ENCODE results near the gene ZNF544. TPM values are rescaled to one million over a fixed set of nuclear protein-coding genes. Genes with fewer than 3 reads are reported as not detected.

ZNF544 gene
- total and polyA plus RNA-seq, 2 of the 8 experiments (the other 6 are each of a cell fraction or from before 2014, with no cell fraction given) = 48.8 to 60.8 TPM

GRCh38 chr19:58227964-58228584 lies 640 bp upstream of the ZNF544 start:
- H3K4me1 ChIP-seq (replicated peaks in 1 of 4; ENCODE audit: control insufficient read depth in 3 of 4, insufficient read depth in 4 of 4, low read length in 3 of 4) = peaks cover 3 to 14% (median 5%) of the 10 kb centered on the region in 4 experiments
- H4K20me1 ChIP-seq (replicated peaks in 1 of 2; ENCODE audit: control insufficient read depth in 1 of 2, insufficient read depth in 2 of 2, low read length in 2 of 2) = peaks cover 3 to 14% of the 10 kb centered on the region in 2 experiments
- H3K14ac ChIP-seq (ENCODE audit: insufficient read length) = no peak overlapping the region
- POLR2A ChIA-PET (ENCODE audit: partially characterized antibody) = interaction anchor here (0.6 to 4.1 kb wide), 53 partner anchors 8 to 297 kb away, joined by 3 to 52 read pairs (median 5); partner anchors contain the start of genes ZNF274, ZNF497, ZNF606 and ZNF8
- H3K9ac ChIP-seq (replicated peaks in 1 of 4; ENCODE audit: extremely low read depth in 1 of 4, low read depth in 3 of 4, low read length in 3 of 4) = peak overlapping the region; percentile 48 to 97 (median 95)
- H3K4me2 ChIP-seq (ENCODE audit: insufficient read depth in 1 of 2, low read depth in 2 of 2, low read length in 2 of 2) = peak overlapping the region; percentile 89 to 92
- FAIRE-seq (no peak), DNase-seq (ENCODE audit: low read depth in 1 of 2, low spot score in 2 of 2) (no peak)
- H3K56ac ChIP-seq (replicated peaks; ENCODE audit: insufficient read length, low read depth, low read length) = peak overlapping the region; percentile 95
- H3K4ac ChIP-seq (replicated peaks; ENCODE audit: insufficient read length, low read depth, low read length) = peak overlapping the region; percentile 4
- H3K79me2 ChIP-seq (ENCODE audit: control insufficient read depth in 1 of 2, insufficient read depth in 2 of 2, low read length in 2 of 2) = peaks cover 12 to 34% of the 10 kb centered on the region in 2 experiments; a peak in 3 of 4 replicates
- 9% methylated on average over 23 of the region's 23 CpGs; no CpG with 5 or more reads in 1 of the 2 experiments for WGBS, 2 experiments (ENCODE audit: extremely low coverage in 1 of 2, insufficient coverage in 1 of 2, insufficient read length in 1 of 2, insufficient replicate concordance in 2 of 2, low coverage in 1 of 2, low lambda C conversion rate in 2 of 2, missing lambda C conversion rate in 1 of 2)
- peak overlapping the region; percentile 95 for H3K18ac ChIP-seq (ENCODE audit: extremely low read depth, low read length)
- peak overlapping the region; percentile 77; the same call in 1 of the 2 replicates for H2BK15ac ChIP-seq (ENCODE audit: low read length)
- no peak overlapping the region for H2BK20ac ChIP-seq (ENCODE audit: low read length)
- peaks cover 10% of the 10 kb centered on the region for H3K79me1 ChIP-seq (ENCODE audit: low read depth, low read length)
- H3K9me3 ChIP-seq (ENCODE audit: insufficient read depth in 2 of 2, low read depth in 1 of 2, low read length in 1 of 2) = no peaks in the 10 kb centered on the region; a peak in 1 of 4 replicates
- H2AFZ ChIP-seq (ENCODE audit: low read length) = peak overlapping the region; percentile 64
- H3K27me3 ChIP-seq (replicated peaks in 1 of 4; ENCODE audit: control insufficient read depth in 3 of 4, extremely low read depth in 1 of 4, insufficient read depth in 3 of 4, low read length in 3 of 4) = no peaks in the 10 kb centered on the region
- no peak overlapping the region for H2AK5ac ChIP-seq (ENCODE audit: low read depth, low read length)
- no peak overlapping the region for H2BK12ac ChIP-seq (ENCODE audit: low read depth, low read length)
- peaks cover 10% of the 10 kb centered on the region for H3K23me2 ChIP-seq (ENCODE audit: low read depth, low read length)
- peaks cover 20 to 32% (median 28%) of the 10 kb centered on the region in 4 experiments for H3K36me3 ChIP-seq (ENCODE audit: control insufficient read depth in 2 of 4, insufficient read depth in 4 of 4, low read length in 3 of 4)
- peak overlapping the region; percentile 98 for H4K5ac ChIP-seq (ENCODE audit: insufficient read length, low read depth, low read length)
- CTCF ChIA-PET (ENCODE audit: partially characterized antibody) = interaction anchor here (0.6 to 2.7 kb wide), 13 partner anchors 9 to 204 kb away, joined by 3 to 12 read pairs (median 4); no protein-coding TSS in a partner anchor
- peak overlapping the region; percentile 93 for H2BK5ac ChIP-seq (ENCODE audit: low read depth, low read length)
- no peak overlapping the region for H3K23ac ChIP-seq (ENCODE audit: insufficient read length)
- H3K27ac ChIP-seq (ENCODE audit: low read depth, low read length) = peak overlapping the region; percentile 97
- H4K8ac ChIP-seq (ENCODE audit: extremely low read depth, insufficient read depth, low read length) = peak overlapping the region; percentile 100; the same call in 1 of the 2 replicates
- H4K91ac ChIP-seq (replicated peaks; ENCODE audit: insufficient read length, low read length) = peak overlapping the region; percentile 70
- no peak overlapping the region for H2BK120ac ChIP-seq (replicated peaks; ENCODE audit: low read depth, low read length)
- TF ChIP-seq BACH1 (IDR thresholded peaks at IDR 0.05; ENCODE audit: low read length) (no peak), POLR2AphosphoS5 (IDR thresholded peaks at IDR 0.05; ENCODE audit: low read depth, low read length) (no peak), GTF2F1 (IDR thresholded peaks at IDR 0.05; ENCODE audit: borderline replicate concordance, low read depth, low read length) (no peak), CBX8 (IDR thresholded peaks at IDR 0.05; ENCODE audit: borderline replicate concordance, low read depth, low read length) (no peak), JUN (IDR thresholded peaks at IDR 0.05; ENCODE audit: low read depth, low read length) (no peak), CBX5 (IDR thresholded peaks at IDR 0.05; ENCODE audit: low read depth, low read length) (no peak), TEAD4 (IDR thresholded peaks at IDR 0.05; ENCODE audit: low read depth, low read length) (no peak)
- TF ChIP-seq, protein P1, sequence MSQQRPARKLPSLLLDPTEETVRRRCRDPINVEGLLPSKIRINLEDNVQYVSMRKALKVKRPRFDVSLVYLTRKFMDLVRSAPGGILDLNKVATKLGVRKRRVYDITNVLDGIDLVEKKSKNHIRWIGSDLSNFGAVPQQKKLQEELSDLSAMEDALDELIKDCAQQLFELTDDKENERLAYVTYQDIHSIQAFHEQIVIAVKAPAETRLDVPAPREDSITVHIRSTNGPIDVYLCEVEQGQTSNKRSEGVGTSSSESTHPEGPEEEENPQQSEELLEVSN (IDR thresholded peaks at IDR 0.05) = 0 out of 2 replicates have a peak, but pooled peaks have one; percentile 23
- peak overlapping the region; percentile 81 to 96 (median 90) for H3K4me3 ChIP-seq (ENCODE audit: extremely low read depth in 1 of 4, insufficient read depth in 2 of 4, low read depth in 3 of 4, low read length in 4 of 4)

Measured in H1 (cell line).